Nucleus accumbens (tissue), 56 donors: Measurements from ENCODE around the gene F11R.
"Not testable (repeated sequence)": the region's sequence is repeated elsewhere in the genome, so short reads cannot be mapped to it uniquely, and the experiment has no call there.

Source experiments
- DNase-seq, 56 donors: peaks; one replicate each; lab custom pipeline; 2025; lab: John Stamatoyannopoulos, UW

Gene F11R

DNA sequence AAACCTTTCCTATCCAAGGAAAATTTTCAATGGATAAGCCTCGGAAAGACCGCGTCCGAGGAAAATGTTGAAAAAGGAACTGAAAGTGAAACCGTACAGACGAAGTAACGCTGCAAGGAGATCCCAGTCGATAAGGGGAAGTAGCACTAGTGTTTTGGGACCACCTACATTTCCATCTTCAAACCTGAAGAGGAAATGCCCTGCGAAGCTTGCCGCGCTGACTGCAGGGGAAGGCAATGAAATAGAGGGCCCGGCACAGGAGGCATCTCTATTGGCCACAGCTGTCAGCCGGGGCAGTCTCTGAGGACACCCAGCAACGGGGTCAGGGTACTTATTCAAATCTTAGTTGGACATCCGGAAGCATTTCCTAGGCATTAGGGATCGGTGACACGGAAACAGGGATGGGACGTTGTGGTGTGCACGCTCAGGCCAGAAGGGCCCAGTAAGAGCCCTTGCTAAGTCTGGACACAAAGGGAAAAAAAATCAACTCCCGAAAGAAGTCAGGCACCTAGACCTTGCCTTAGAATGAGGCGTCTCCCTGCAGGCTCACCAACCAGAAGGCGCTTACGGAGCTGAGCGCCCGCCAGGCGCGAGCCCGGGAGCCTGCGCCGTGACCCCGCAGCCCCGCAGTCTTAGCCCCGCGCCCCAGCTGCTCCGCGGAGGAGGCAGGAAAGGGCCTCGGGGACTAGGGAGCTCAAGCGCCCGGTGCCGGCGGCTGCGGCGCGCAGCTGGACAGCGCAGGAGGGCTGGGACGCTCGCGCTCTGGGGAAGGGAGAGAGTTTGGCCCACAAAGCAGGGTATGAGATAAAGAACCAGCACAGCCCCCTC, 24.2 kb upstream of the F11R start:
- peak in 47 of 56 donors; percentile 18 to 79 (median 58) for DNase-seq

DNA sequence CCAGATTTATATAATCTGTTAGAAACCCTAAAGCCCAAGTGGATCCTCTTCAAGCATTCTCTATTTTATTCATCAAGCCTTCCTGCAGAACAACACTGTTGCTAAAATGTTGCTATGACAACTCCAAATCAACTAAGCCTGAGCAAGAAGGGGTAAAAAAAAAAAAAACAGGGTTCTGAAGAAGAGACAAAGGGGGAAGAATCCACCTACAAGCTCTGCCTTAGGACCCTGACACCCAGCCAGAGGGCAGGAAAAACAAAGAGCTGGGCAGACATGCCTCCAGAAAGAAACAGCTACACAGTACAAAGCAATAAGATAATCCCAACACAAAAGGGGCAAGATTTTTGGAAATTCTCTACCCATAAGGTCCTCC, 23.6 kb upstream of the F11R start:
- no peak for DNase-seq

DNA sequence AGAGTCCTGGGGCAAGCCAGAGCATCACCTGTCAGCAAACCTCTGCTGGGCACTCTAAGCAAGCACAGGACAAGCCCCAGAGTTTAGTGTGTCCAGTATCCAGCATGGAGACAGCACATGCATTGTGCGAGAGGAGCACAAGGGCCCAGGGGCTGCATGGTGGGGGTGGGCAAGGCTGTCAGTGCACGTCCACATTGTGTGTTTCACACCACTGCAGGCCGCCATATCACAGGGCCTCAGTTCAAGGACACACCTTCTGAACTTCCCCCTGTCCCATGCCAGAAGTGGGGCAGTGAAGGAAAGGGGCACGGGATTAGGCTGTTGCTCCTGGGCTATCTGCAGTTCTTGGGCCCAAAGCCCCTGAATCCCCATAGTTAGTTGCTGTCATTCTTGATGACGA, 18.6 kb upstream of the F11R start:
- no peak for DNase-seq

DNA sequence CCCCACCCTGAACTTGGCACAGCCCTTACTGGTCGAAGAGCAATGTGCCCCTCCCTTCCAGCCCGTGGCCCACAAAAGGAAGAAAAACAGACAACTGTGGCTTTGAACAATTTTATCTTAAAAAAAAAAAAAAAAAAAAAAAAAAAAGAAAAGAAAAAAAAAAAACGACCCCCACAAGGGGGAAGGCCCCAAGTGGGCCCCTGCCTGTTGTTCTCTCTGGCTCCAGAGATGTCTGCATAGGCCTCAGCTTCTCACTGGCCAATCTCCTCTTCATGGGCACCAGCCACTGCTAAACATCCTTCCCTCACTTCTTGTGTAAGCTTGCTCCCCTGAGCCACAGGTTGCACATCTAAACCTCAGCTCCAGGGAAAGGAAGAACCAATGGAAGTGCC, 18.2 kb upstream of the F11R start:
- DNase-seq, result no peak

DNA sequence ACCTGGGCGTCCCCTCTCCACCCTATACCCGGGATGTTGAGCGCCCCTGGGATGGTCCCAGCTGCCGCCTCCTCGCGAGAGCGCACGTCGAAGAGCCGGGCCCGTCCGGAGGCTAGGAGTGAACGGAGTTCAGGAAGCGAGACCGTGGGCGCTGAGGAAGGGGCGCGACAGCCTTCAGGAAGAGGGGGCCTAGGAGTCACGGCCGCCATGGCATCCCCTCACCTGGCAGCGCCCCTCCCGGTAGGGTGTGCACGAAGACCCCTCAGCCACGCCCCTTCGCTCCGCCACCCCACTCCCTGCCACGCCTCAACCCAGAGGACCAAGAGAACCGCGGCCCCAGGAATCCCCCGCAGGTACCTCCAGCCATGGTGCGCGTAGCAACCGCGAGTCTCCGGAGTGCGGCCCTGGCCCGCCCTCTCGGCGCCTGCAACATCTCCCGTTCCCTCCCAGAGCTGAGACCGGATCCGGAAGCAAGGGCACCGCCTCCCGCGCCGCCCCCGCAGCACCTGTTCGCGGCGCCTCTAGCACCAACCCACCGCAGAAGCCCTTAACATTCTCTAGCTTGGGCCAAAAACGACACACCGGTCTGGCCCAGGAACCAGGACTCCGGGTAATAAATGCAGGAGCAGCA, 17.7 kb upstream of the F11R start, which contains the start of gene TSTD1:
Gene TSTD1 (minus strand): TSS at position 442 of the 631 bp plus-strand sequence. CDS start 75 bp downstream, at position 367.
- DNase-seq, result peak in 35 of 56 donors; percentile 2 to 72 (median 37)

DNA sequence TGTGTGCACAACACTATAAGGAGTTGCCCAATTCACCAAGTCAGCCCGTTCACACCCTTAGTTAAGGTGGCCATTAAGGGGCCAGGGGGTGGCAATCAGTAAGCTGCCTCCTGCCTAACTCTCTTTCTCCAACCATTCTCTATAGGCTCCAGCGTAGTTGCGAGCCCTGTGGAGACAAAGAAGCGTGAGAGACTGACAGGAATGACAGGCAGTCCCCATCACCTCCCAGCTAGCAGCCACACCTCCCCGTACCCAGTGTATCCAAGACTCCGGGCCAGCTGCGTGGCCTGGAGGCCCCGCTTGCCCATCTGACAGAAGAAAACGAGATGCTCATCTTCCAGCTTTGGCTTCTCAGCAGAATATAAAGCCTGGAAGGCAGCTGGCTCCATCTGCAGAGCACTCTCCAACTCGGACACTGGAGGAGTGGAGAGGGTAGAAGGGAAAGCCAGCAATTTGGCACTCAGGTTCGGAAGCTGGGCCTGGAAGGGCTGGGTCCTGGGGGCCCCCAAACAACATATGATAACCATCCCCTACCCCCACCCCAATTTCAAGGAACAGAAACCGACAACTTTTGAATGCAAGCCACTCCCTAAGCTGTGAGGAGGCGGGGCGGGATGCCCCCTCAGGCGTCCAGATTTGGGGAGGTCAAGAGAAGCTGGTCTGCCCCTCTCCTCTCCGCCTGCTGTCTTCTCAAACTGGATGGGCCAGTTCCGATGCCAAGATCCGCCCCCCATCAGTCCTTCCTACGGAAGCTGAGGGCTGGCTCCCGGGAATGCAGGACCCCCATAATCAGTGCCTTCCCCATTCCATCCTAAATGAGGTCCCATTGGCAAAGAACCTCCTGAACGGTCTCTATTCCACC, 16.9 kb upstream of the F11R start:
- DNase-seq, result peak in 1 of 56 donors; percentile 1

DNA sequence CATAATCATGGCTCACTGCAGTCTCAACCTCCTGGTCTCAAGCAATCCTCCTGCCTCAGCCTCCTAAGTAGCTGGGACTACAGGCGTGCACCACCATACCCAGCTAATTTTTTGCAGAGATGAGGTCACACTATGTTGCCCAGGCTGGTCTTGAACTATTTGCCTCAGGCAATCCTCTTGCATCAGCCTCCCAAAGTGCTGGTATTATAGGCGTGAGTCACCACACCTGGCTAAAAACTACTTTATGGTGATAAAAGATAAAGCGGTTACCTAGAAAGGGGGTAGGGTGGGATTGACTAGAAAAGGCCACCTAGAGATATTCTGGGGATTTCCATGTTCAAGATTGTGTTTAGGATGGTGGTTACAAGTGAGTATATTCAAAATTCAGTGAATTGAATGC, 12.8 kb upstream of the F11R start:
- DNase-seq, result no peak

DNA sequence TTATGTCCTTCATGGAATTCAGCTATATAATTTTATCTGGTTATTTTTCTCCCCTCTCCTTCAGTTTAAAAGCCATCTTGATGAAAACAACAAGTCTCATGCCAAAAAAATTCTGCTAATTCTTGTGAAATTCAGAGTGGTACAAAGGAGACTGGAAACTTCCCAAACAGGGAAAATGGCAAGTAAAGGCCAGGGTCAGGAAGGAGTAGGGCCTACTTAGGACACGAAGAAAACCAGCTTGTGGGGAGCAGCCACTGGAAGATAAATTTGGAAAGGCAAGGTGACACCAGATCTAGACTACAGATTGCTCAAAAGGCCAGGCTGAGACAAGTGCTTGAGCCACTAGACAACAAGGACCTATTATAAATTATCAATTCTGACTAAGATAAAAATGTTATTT, 11.5 kb upstream of the F11R start:
- no peak for DNase-seq

DNA sequence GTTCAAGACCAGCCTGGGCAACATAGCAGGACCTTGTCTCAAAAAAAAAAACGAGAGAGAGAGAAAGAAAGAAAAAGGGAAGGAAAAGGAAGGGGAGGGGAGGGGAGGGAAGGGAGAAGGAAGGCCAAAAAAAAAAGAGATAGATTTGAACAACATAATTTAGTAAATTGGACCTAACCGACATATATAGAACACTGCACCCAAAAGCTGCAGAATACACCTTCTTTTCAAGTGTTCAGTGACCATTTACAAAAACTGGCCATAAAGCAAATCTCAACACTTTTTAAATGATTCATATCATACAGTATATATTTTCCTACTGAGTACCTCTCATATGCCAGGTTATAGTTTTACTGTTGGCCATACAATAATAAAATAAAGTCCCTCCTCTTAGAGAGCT, 10.9 kb upstream of the F11R start:
- no peak for DNase-seq

DNA sequence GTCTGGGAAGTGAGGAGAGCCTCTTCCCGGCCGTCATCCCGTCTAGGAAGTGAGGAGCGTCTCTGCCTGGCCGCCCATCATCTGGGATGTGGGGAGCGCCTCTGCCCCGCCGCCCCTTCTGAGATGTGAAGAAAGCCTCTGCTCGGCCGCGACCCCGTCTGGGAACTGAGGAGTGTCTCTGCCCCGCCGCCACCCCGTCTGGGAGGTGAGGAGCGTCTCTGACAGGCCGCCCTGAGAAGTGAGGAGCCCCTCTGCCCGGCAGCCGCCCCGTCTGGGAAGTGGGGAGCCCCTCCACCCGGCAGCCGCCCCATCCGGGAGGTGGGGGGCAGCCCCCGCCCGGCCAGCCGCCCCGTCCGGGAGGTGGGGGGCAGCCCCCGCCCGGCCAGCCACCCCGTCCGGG, 8.5 kb upstream of the F11R start:
- not testable (repeated sequence) for DNase-seq

DNA sequence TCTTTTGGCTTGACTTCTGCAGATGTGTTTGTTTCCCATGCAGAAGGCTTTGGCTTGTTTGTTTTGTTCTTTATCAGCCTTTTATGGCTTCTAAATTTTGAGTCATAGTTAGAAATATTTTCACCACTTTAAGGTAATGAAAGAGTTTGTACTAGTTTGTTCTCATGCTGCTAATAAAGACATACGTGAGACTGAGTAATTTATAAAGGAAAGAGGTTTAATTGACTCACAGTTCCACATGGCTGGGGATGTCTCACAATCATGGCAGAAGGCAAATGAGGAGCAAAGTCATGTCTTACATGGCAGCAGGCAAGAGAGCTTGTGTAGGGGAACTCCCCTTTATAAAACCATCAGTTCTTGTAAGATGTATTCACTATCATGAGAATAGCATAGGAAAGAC, 6.0 kb upstream of the F11R start:
- not testable (repeated sequence) for DNase-seq

DNA sequence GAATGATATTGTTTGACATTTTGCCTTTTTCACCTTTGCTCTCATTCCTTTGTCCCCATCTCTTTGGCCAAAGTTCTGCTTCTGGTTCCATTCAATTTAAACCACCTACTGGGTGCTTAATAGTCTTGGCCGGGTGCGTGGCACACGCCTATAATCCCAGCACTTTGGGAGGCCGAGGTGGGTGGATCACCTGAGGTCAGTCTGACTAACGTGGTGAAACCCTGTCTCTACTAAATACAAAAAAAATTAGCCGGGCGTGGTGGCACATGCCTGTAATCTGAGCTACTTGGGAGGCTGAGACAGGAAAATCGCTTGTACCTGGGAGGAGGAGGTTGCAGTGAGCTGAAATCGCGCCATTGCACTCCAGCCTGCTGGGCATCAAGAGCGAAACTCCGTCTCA, 1.5 kb upstream of the F11R start:
- not testable (repeated sequence) for DNase-seq

DNA sequence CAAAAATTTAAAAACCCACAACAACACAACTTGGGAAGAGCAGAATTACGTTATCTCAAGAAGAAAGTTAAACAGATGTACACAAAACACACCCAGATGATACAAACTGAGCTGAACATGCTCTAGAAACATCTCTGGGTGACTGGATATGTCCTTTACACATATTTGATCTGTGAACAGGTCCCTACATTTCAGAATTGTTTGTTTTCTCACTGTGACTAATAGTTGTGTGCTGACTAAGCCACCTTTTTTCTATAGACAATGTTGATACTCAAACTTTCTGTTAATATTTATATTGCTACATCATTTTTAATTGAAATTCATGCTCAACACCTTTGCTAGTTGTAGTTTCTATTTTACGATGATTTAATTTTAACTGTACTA, 1.0 kb upstream of the F11R start:
- no peak for DNase-seq

DNA sequence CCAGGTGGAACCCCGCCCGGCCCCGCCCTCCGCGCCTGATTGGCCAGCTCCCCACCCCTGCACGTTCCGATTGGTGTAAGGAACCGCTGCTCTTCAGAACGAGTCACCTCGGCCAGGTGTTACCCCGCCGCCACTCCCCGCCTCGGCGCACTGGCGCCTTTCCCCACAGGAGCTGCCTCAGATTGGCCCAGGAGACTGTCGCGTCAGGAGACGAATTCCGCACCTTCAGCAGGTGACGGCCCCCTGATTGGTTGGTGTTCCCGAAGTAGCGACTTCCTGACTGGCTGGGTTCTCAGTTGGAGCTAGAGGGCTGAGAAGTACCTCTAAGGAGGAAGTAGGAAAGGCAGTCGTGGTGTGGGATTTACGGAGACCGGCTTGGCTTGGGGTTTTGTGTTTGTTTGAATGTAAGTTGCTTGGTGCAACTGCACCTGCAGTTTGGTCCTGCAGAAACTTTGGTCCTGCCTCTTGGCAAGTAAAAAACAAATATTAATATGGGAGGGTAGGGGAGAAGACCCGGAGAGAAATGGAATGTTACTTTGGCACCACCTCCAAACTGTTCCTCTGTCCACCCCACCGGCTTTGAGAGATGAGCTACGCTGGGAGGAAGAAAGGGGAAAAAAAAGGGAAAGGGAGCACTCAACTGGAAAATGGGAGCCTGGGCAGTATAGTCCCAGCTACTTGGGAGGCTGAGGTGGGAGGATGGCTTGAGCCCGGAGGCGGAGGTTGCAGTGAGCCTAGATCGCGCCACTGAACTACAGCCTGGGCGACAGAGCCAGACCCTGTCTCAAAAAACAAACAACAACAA, 415 bp upstream of the F11R start:
- peak in 50 of 56 donors; percentile 6 to 91 (median 68) for DNase-seq

DNA sequence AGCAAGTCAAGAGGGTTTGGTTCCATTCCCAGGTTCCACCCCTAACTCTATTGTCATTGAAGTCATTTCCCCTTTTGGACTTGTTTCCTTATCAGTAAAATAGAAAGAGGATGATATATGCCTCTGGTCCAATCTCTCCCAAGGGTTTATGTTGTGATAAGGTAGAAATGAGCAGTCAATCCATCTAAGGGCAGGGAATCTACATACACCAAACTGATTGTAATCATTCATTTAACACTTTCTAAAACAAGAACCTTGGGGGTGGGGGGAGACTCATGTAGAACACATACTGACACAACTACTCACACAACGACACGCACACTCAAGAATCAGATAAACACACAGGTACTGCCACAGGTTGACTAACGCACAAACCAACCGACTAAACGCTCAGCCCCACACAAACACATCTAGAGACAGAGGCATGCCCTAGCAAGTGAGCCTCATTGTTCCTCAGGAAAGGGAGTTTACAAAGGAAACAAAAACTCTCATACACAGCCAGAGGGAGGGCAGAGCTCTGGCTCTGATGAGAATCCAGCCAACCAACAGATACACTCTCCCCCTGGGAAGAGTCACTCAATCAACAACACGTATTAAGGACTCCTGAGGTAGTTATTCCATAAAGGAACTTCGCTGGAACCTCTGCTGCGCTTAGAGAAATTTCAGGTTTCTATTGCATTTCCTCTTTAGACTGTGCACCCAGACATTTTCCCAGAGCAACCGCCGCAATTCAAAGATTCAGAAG, 1.0 kb downstream of the F11R start:
- no peak for DNase-seq

DNA sequence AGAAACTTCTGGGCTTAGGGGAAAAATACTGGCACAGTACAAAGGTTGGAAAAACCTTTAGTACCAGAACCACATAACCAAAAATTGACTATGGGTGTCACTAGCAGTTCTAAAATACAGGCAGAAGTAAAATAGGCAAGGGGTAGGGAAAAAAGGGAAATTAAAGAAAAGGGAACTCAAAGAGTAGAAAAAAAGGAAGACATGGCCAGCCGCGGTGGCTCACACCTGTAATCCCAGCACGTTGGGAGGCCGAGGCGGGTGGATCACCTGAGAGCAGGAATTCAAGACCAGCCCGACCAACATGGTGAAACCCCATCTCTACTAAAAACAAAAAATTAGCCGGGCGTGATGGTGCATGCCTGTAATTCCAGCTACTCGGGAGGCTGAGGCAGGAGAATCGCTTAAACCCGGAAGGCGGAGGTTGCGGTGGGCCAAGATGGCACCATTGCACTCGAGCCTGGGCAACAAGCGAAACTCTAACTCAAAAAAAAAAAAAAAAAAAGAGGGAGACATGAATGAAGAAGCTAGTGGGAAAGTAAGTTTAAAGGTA, 1.8 kb downstream of the F11R start:
- not testable (repeated sequence) for DNase-seq

DNA sequence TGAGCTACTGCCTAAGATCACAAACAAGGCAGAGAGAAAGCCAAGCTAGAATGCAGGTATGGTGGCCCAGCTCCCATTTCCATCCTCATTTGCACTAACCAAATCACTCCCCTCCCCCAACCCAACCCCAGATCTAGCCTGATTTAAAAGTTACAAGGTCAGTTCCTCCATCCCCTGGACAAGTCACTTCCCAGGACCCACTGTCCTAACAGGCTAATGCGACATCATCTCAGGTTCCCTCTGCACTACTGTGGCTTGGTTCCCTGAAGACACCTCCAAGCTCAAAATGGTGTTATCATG, 2.4 kb downstream of the F11R start:
- DNase-seq, result no peak

DNA sequence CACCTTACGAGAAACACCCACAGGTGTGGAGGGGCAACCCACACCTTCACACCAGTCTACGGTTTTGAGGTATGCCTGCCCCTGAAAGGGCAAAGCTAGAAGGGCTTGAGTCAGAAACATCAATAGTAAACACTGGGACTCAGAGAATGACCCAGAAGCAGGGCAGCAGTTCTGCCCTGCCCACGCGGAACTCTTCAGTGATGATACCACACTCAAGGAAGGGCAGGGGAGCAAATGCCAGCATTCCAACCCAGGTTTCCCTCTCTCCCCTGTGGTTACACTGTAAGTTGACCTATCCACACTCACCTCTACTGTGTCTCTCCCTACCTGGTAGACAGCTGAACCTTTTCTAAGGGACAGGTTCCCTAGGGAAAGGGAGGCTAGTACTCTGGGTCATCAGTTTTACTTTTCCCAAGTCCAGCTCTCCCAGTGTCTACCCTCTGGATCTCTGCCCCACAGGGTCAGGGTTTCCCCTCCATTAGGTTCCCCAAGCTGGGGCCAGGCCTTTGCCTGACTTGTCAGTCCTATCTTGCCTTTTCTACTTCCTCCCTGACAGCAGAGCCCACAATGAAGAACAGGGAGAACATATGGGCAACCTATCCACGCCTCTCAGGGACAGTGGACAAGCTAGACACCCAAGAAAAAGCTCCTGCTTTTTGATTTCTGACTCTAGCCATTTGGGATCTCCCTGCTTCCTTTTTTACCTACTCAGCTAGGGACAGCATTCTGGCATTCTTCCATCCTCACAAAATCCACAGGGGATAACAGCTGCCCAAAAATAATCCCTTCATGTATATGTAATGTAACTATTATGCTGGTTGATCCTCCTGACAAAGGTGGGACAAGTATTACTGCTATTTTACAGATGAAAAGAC, 3.0 kb downstream of the F11R start:
- DNase-seq, result no peak
